ENCODE results near the gene FGF19.

FGF19 gene

GRCh38 chr11:69703768-69704507 is at the start of gene FGF19:
FGF19 (minus strand) TSS chr11:69704022; CDS start chr11:69703876, 146 bp downstream.
- no peak for DNase-seq (ENCODE audit: low spot score)

GRCh38 chr11:69752890-69753289 is 49.1 kb upstream of the FGF19 start:
- no peak for DNase-seq (ENCODE audit: low spot score)

GRCh38 chr11:69750875-69751597 is 47.2 kb upstream of the FGF19 start:
- DNase-seq (ENCODE audit: low spot score): no peak

- no peak for DNase-seq (ENCODE audit: low spot score)
These were observed 46.5 kb upstream of the FGF19 start for GRCh38 chr11:69750108-69750850.

- DNase-seq (ENCODE audit: low spot score): no peak
These were observed 44.8 kb upstream of the FGF19 start for GRCh38 chr11:69748637-69749036.

GRCh38 chr11:69746752-69747742 is 43.2 kb upstream of the FGF19 start:
- no peak for DNase-seq (ENCODE audit: low spot score)

GRCh38 chr11:69746140-69746539 is 42.3 kb upstream of the FGF19 start:
- DNase-seq (ENCODE audit: low spot score): no peak

- no peak for DNase-seq (ENCODE audit: low spot score)
These were observed 41.4 kb upstream of the FGF19 start for GRCh38 chr11:69745201-69745600.

GRCh38 chr11:69744435-69744834 is 40.6 kb upstream of the FGF19 start:
- no peak for DNase-seq (ENCODE audit: low spot score)

GRCh38 chr11:69734841-69735240 is 31.0 kb upstream of the FGF19 start:
- DNase-seq (ENCODE audit: low spot score): no peak

- no peak for DNase-seq (ENCODE audit: low spot score)
These were observed 30.5 kb upstream of the FGF19 start for GRCh38 chr11:69734367-69734766.

GRCh38 chr11:69732910-69733309 is 29.1 kb upstream of the FGF19 start:
- DNase-seq (ENCODE audit: low spot score): no peak

GRCh38 chr11:69731110-69731509 is 27.3 kb upstream of the FGF19 start:
- no peak for DNase-seq (ENCODE audit: low spot score)

- DNase-seq (ENCODE audit: low spot score): no peak
These were observed 26.7 kb upstream of the FGF19 start for GRCh38 chr11:69730500-69730899.

- no peak for DNase-seq (ENCODE audit: low spot score)
These were observed 25.4 kb upstream of the FGF19 start for GRCh38 chr11:69729252-69729651.

GRCh38 chr11:69727266-69727665 is 23.4 kb upstream of the FGF19 start:
- DNase-seq (ENCODE audit: low spot score): no peak

- no peak for DNase-seq (ENCODE audit: low spot score)
These were observed 22.7 kb upstream of the FGF19 start for GRCh38 chr11:69726481-69726880.

- DNase-seq (ENCODE audit: low spot score): no peak
These were observed 22.2 kb upstream of the FGF19 start for GRCh38 chr11:69726019-69726418.

GRCh38 chr11:69721745-69722144 is 17.9 kb upstream of the FGF19 start:
- DNase-seq (ENCODE audit: low spot score): no peak

GRCh38 chr11:69721106-69721505 is 17.3 kb upstream of the FGF19 start:
- no peak for DNase-seq (ENCODE audit: low spot score)

- no peak for DNase-seq (ENCODE audit: low spot score)
These were observed 15.1 kb upstream of the FGF19 start for GRCh38 chr11:69718912-69719311.

GRCh38 chr11:69718147-69718546 is 14.3 kb upstream of the FGF19 start:
- DNase-seq (ENCODE audit: low spot score): peak; percentile 36

Data from COLO829 (cell line).